ENCODE measurements around the gene SGTB.
"Not testable (repeated sequence)": the region's sequence is repeated elsewhere in the genome, so short reads cannot be mapped to it uniquely, and the experiment has no call there.

Gene SGTB

DNA sequence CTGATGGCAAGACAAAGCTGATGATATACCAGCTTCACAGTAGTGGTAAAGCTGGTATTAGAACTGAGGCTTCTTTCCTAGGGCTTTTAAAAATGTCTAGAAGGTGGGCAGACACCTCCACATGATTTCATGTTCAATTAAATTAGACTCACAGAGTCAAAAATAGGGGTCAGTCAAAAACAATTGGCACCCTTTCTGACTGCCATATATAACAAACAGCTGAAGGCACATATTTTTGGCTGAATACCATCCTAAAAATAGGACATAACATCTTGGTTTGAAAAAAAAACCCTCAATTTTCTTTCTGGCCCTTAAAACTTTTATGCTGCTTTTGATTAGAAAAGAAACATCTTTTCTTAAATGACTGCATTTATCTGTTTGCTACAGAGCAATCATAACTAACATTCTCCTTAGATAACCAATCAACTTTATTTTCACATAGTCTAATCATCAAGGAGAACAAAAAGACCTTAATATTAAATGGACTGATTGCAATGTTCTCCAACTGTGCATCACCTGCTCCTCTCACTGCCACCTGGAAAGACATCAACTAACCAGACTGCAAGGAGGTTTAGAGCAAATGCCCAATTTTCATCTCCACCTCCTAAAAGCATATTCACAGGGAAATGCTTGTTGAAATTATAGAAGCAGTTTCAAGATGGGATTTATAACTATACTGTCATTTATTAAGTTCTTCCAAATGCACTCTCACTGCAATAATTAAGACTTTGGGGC, 3.2 kb downstream of the SGTB start:
- peak overlapping the region; percentile 61 for H3K27ac Mint-ChIP-seq
- H3K27me3 Mint-ChIP-seq: no peaks in the 10 kb centered on the region
- H3K36me3 Mint-ChIP-seq (ENCODE audit: low read depth): peaks cover 9% of the 10 kb centered on the region
- H3K9me3 Mint-ChIP-seq: no peaks in the 10 kb centered on the region
- H3K4me3 Mint-ChIP-seq: peak overlapping the region; percentile 96
- no peak for DNase-seq
- H3K4me1 Mint-ChIP-seq: peaks cover 32% of the 10 kb centered on the region
- no peak for ATAC-seq

DNA sequence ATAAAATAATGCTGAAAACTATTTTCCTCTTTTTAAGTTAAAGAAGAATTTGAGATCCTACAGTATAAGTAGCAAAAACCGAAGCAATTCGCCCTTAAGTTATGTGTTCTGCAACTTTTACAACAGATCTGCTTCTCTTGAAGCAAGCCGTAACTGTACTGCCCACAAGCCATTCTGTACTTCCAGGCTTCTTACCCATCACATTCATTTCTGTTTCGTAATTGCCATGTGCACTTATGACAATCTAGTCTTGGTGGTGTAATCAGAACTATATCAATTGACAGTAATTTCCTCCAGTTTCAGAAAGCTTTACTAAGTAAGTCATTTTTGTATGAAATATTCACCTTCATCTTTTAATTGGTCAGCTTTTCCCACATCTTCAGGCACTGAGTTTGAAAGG, 13.8 kb downstream of the SGTB start:
- no peaks in the 10 kb centered on the region for H3K9me3 Mint-ChIP-seq
- H3K27me3 Mint-ChIP-seq: no peaks in the 10 kb centered on the region
- H3K27ac Mint-ChIP-seq: no peak overlapping the region
- H3K4me3 Mint-ChIP-seq: no peak overlapping the region
- no peak for DNase-seq
- ATAC-seq: no peak
- H3K4me1 Mint-ChIP-seq: peaks cover 3% of the 10 kb centered on the region
- peaks cover 20% of the 10 kb centered on the region for H3K36me3 Mint-ChIP-seq (ENCODE audit: low read depth)

DNA sequence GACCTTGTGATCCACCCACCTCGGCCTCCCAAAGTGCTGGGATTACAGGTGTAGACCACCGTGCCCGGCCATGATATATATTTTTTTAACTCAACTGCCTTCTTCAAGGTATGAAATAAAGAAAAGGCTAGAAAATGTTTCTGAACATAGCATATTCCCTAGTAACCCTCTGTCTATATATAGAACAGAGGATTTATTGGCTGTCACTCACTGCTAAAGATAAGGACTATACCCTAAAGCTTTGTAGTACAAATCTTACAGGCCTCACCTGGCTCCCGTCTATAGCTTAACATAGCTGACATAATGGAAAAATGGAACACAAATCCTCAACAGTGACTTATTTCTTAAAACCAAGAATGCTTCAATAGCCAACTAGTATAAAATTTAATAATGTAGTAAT, 14.2 kb downstream of the SGTB start:
- Mint-ChIP-seq H3K4me1 (peaks cover 2% of the 10 kb centered on the region), H3K27ac (no peak overlapping the region), H3K4me3 (no peak overlapping the region), H3K27me3 (no peaks in the 10 kb centered on the region), H3K36me3 (ENCODE audit: low read depth) (peaks cover 25% of the 10 kb centered on the region), H3K9me3 (no peaks in the 10 kb centered on the region)
- ATAC-seq (no peak), DNase-seq (no peak)

DNA sequence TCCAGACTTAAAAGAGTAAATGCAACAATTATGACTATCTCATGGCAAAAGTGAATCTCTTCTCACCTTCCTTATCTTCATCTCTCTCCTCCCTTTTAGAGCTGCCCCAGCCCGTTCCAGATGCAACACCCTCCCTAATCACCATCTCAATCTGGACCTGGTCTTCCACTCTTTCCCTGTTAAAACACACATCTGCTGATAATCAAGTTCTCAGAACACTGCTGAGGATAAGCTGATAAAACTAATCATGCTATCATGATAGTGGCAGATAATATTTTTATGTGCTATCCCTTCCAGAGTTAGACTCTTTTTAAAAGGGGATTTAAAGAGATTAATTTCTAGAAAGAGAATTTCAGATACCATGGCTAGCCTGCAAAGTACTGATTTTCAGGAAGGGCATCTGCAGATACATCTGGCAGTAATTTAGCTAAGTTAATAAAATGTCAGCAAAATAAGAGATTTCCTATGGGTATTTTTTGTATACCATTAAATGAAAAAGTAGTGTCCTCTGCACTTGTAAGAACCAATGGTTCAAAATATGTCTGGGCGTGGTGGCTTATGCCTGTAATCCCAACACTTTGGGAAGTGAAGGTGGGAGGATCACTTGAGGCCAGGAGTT, 17.2 kb downstream of the SGTB start:
- Mint-ChIP-seq H3K27me3 (no peaks in the 10 kb centered on the region), H3K4me1 (no peaks in the 10 kb centered on the region), H3K4me3 (no peak overlapping the region), H3K36me3 (ENCODE audit: low read depth) (peaks cover 30% of the 10 kb centered on the region), H3K9me3 (no peaks in the 10 kb centered on the region), H3K27ac (no peak overlapping the region)
- ATAC-seq (no peak), DNase-seq (no peak)

DNA sequence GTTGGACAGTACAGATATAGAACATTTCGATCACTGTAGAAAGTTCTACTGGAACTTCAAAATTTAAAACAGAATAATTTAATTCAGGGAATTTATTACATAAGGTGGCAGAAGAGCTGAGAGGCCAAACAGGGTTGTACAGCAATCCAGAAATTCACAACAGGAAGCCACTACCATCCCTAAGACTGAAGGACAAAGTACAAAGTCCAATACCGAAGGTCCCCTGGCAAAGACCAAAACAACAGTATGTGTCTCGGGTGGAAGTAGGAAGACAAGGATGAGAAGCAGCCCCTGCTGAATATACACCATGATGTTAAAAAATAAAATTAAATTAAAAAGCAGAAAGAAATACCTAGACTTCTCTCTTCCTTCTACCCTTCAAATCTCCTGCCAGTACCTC, 19.9 kb downstream of the SGTB start:
- Mint-ChIP-seq H3K9me3 (no peaks in the 10 kb centered on the region), H3K27ac (no peak overlapping the region), H3K4me3 (no peak overlapping the region), H3K27me3 (no peaks in the 10 kb centered on the region), H3K36me3 (ENCODE audit: low read depth) (peaks cover 43% of the 10 kb centered on the region), H3K4me1 (peaks cover 4% of the 10 kb centered on the region)
- no peak for DNase-seq
- no peak for ATAC-seq

DNA sequence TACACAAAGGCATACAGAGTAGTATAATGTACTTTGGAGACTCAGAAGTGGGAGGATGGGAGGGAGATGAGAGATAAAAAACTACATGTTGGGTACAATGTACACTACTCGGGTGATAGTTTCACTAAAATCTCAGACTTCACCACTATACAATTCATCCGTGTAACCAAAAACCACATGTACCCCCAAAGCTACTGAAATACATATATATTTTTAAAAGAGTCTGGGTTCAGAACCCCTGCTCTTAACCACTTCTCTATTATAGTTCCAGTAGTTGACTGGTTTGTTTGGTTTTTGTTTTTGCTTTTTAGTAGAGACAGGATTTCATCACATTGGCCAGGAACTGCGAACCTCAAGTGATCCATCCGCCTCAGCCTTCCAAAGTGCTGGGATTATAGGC, 22.6 kb downstream of the SGTB start:
- ATAC-seq: no peak
- Mint-ChIP-seq H3K27ac (no peak overlapping the region), H3K27me3 (no peaks in the 10 kb centered on the region), H3K9me3 (no peaks in the 10 kb centered on the region), H3K4me3 (no peak overlapping the region), H3K36me3 (ENCODE audit: low read depth) (peaks cover 37% of the 10 kb centered on the region), H3K4me1 (peaks cover 4% of the 10 kb centered on the region)
- no peak for DNase-seq

DNA sequence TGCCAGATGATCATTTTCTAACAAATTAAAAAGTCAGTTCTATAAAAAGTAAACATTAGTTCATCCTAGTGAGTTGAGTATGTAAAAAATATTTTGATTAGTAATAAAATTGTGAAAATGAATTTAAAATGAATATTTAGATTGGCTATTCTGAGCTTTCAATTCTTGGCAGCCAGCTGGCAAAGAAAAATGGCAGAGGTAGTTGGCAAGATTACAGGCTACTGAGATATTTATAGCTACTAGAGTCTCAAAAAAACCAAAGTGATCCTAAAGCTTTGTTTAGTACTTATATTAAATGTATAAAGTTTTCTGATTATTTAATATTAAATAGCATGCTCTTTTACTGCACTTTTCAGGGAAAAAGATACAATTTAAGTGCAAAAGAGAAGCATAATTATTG, 25.0 kb downstream of the SGTB start:
- DNase-seq: no peak
- H3K27ac Mint-ChIP-seq: no peak overlapping the region
- H3K36me3 Mint-ChIP-seq (ENCODE audit: low read depth): peaks cover 23% of the 10 kb centered on the region
- peaks cover 4% of the 10 kb centered on the region for H3K4me1 Mint-ChIP-seq
- H3K27me3 Mint-ChIP-seq: no peaks in the 10 kb centered on the region
- ATAC-seq: no peak
- H3K9me3 Mint-ChIP-seq: no peaks in the 10 kb centered on the region
- no peak overlapping the region for H3K4me3 Mint-ChIP-seq

DNA sequence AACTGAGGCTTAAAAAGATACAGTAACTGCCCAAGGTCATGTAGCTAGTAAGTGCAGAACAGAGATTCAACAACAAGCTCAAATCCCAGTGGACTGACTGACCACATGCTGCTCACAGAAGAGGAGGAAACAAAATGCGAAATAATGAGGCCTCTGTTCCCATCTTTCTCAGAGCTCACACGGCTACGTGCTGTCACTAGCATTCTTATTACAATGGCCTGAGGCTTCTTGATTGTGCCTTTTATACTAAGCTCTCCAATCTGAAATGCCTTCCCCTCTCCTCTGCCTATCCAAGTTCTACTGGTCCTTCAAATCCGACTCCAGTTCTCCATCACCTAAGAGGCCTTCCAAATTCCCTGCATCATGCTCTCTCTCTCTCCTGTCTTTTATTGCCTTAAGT, 26.0 kb downstream of the SGTB start:
- no peak overlapping the region for H3K4me3 Mint-ChIP-seq
- no peak overlapping the region for H3K27ac Mint-ChIP-seq
- no peaks in the 10 kb centered on the region for H3K27me3 Mint-ChIP-seq
- peaks cover 4% of the 10 kb centered on the region for H3K4me1 Mint-ChIP-seq
- ATAC-seq (no peak), DNase-seq (no peak)
- H3K9me3 Mint-ChIP-seq: no peaks in the 10 kb centered on the region
- H3K36me3 Mint-ChIP-seq (ENCODE audit: low read depth): peaks cover 22% of the 10 kb centered on the region

DNA sequence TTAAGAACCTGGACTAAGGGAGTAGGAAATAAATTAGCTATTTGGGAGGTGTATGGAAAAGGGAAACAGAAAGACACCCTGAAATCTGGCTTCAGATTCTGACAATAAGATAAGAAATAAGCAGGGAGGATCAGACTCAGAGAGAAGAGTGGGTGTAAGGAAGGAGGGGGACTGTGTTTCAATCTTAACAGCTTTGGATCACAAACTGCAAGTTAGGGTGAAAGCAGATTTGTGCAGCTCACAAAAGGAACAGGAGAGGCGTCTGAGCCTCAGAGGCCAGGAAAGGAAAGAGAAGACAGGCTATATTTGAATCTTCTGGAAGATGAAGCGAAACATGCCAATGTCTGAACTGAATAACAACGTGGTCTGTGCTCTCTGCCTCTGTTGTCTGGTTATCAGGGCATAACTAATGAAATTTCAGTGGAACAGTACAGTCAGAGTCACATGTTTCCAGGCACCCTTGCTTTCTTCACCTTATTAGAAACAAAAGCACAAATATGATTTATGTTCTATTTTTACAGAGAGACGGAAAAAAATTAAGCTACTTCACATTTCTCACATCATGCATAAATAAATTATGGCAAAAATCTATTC, 26.6 kb downstream of the SGTB start:
- Mint-ChIP-seq H3K27me3 (no peaks in the 10 kb centered on the region), H3K36me3 (ENCODE audit: low read depth) (peaks cover 23% of the 10 kb centered on the region), H3K4me3 (no peak overlapping the region), H3K4me1 (peaks cover 4% of the 10 kb centered on the region), H3K27ac (no peak overlapping the region), H3K9me3 (no peaks in the 10 kb centered on the region)
- DNase-seq (no peak), ATAC-seq (no peak)

DNA sequence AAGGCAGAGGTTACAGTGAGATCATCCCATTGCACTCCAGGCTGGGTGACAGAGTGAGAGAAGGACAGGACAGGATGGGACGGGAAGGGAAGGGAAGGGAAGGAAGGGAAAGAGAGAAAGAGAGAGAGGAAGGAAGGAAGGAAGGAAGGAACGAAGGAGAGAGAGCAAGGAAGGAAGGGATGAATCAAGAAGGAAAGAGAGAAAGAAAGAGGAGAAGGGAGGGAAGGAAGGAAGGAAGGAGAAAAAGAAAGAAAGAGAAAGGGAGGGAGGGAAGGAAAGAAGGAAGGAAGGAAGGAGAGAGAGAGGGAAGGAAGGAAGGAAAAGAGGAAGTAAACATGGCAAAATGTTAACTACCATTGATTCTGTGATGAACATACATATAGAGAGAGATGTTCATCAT, 28.8 kb downstream of the SGTB start:
- ATAC-seq (no peak), DNase-seq (no peak)
- peaks cover 15% of the 10 kb centered on the region for H3K36me3 Mint-ChIP-seq (ENCODE audit: low read depth)
- H3K27ac Mint-ChIP-seq: peak overlapping the region; percentile 24
- H3K4me3 Mint-ChIP-seq: no peak overlapping the region
- H3K4me1 Mint-ChIP-seq: peaks cover 2% of the 10 kb centered on the region
- no peaks in the 10 kb centered on the region for H3K27me3 Mint-ChIP-seq
- H3K9me3 Mint-ChIP-seq: no peaks in the 10 kb centered on the region

DNA sequence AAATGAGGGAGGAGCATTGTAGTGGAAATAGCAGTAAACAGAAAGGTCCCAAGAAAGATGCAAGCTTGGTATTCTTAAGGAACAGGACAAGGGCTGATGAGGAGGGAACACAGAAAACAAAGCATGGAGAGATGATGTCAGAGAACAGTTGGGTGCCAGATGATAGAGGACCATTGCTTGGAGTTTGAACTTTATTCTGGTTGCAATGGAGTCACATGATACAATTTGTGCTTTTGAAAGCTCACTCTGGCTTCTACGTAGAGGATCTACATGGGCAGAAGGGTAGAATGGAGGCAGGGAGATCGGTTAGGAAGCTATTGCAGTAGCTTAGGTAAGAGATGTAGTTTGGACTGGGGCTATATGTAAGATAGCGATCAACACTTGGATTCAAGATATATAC, 39.8 kb downstream of the SGTB start:
- DNase-seq (no peak), ATAC-seq (no peak)
- H3K27me3 Mint-ChIP-seq: no peaks in the 10 kb centered on the region
- no peak overlapping the region for H3K4me3 Mint-ChIP-seq
- H3K36me3 Mint-ChIP-seq (ENCODE audit: low read depth): peaks cover 52% of the 10 kb centered on the region
- no peaks in the 10 kb centered on the region for H3K9me3 Mint-ChIP-seq
- no peak overlapping the region for H3K27ac Mint-ChIP-seq
- H3K4me1 Mint-ChIP-seq: peaks cover 15% of the 10 kb centered on the region

DNA sequence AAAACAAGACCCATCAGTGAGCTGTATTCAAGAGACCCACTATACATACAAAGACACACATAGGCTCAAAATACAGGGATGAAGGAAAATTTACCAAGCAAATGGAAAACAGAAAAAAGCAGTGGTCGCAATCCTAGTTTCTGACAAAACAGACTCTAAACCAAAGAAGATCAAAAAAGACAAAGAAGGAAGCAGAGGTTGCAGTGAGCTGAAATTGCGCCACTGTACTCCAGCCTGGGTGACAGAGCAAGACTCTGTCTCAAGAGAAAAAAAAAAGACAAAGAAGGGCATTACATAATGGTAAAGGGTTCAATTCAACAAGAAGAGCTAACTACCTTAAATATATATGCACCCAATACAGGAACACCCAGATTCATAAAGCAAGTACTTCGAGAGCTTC, 45.9 kb downstream of the SGTB start:
- Mint-ChIP-seq H3K27ac (peak overlapping the region; percentile 24), H3K36me3 (ENCODE audit: low read depth) (peaks cover 50% of the 10 kb centered on the region), H3K4me1 (peaks cover 35% of the 10 kb centered on the region)
- ATAC-seq, DNase-seq, H3K9me3 Mint-ChIP-seq, H3K27me3 Mint-ChIP-seq, H3K4me3 Mint-ChIP-seq: not testable (repeated sequence)

DNA sequence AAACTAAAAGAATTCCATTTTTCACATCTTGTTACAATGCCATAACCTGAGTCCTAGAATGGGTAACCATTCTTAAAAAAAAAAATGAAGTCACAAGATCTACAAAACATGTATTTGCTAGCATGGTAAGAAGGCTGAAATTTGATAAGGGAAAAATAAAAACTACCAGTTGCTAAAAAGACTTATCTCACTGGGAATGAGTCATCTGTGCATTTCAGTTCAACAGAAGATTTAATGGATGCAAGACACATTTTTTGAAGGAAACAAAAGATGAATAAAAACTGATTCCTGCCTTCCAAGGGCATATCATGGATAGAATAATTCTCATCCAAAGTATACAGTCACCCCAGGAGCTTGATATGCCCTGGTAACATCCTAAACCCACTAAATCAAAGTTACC, 47.2 kb downstream of the SGTB start:
- ATAC-seq (no peak), DNase-seq (no peak)
- Mint-ChIP-seq H3K27me3 (no peaks in the 10 kb centered on the region), H3K4me3 (no peak overlapping the region), H3K36me3 (ENCODE audit: low read depth) (peaks cover 41% of the 10 kb centered on the region), H3K27ac (peak overlapping the region; percentile 32), H3K9me3 (no peaks in the 10 kb centered on the region), H3K4me1 (peaks cover 35% of the 10 kb centered on the region)

DNA sequence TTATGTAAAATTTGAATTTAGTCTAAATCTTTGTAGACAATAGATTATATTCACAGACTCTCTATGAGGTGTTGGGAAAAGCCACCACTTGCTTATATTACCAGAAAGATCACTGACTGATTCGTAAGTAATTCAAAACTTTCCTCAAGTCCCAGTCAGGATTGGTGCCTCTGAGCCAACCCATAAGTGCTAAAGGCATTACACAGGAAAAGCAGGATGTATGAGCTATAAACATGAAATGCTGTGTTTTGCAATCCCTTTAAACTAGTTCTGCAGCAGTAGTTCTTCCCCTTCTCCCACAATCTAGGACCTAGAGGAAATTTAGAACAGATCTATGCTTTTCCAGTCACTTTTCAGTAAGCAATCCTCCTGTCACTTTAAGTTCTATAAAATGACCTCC, 49.1 kb downstream of the SGTB start:
- peaks cover 26% of the 10 kb centered on the region for H3K36me3 Mint-ChIP-seq (ENCODE audit: low read depth)
- no peak overlapping the region for H3K27ac Mint-ChIP-seq
- no peak for DNase-seq
- H3K4me1 Mint-ChIP-seq: peaks cover 26% of the 10 kb centered on the region
- H3K27me3 Mint-ChIP-seq: no peaks in the 10 kb centered on the region
- no peaks in the 10 kb centered on the region for H3K9me3 Mint-ChIP-seq
- ATAC-seq: no peak
- H3K4me3 Mint-ChIP-seq: no peak overlapping the region

DNA sequence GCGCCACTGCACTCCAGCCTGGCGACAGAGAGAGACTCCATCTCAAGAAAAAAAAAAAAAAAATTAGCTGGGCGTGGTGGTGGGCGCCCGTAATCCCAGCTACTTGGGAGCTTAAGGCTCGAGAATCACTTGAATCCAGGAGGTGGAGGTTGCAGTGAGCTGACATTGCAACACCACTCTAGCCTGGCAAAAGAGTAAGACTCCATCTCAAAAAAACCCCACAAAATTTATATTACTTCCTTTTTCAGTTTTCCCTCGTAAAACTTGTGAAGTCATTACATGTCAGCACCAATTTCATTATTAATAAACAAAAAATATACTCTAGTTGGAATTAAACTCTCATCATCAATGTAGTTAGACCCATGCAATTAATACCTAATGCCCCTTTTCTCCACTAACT, 53.2 kb downstream of the SGTB start:
- no peak for ATAC-seq
- peaks cover 4% of the 10 kb centered on the region for H3K36me3 Mint-ChIP-seq (ENCODE audit: low read depth)
- H3K27me3 Mint-ChIP-seq: no peaks in the 10 kb centered on the region
- H3K27ac Mint-ChIP-seq: no peak overlapping the region
- H3K4me1 Mint-ChIP-seq: no peaks in the 10 kb centered on the region
- DNase-seq: no peak
- no peaks in the 10 kb centered on the region for H3K9me3 Mint-ChIP-seq
- no peak overlapping the region for H3K4me3 Mint-ChIP-seq

Measured in activated naive CD8-positive, alpha-beta T cell treated with anti-CD3 and anti-CD28 coated beads, Interleukin-2, amount 50 U/mL, for 24 hours (primary cell).